ENCODE measurements around the gene TSBP1.

- TF ChIP-seq KLF13 (tag; IDR thresholded peaks at IDR 0.05; ENCODE audit: borderline replicate concordance, low read depth) (no peak), ZNF277 (CRISPR knock-in tag; IDR thresholded peaks at IDR 0.05; ENCODE audit: borderline replicate concordance) (no peak), FOXK2 (conservative IDR thresholded peaks at IDR 0.05 in 1 of 2, IDR thresholded peaks at IDR 0.05 in 1 of 2; ENCODE audit: low read depth in 2 of 2) (no peak), PHB2 (IDR thresholded peaks at IDR 0.05; ENCODE audit: low read depth) (no peak), ZBTB40 (IDR thresholded peaks at IDR 0.05) (no peak), ZBTB40 (CRISPR knock-in tag; IDR thresholded peaks at IDR 0.05) (no peak), THAP7 (CRISPR knock-in tag; IDR thresholded peaks at IDR 0.05) (no peak), RB1 (IDR thresholded peaks at IDR 0.05; ENCODE audit: low read depth) (no peak), POLR2A (conservative IDR thresholded peaks at IDR 0.05) (no peak), RBM15 (IDR thresholded peaks at IDR 0.05; ENCODE audit: insufficient read depth, low read length) (no peak), PPARD (CRISPR knock-in tag; IDR thresholded peaks at IDR 0.05) (no peak), HMG20B (CRISPR knock-in tag; IDR thresholded peaks at IDR 0.05) (no peak), RCOR1 (IDR thresholded peaks at IDR 0.05; ENCODE audit: borderline replicate concordance in 1 of 2, low read depth in 2 of 2, low read length in 2 of 2) (no peak), CTCF (IDR thresholded peaks at IDR 0.05 in 2 of 3, conservative IDR thresholded peaks at IDR 0.05 in 1 of 3; ENCODE audit: insufficient read depth in 2 of 3, low read depth in 1 of 3, low read length in 3 of 3) (no peak)
Measured at GRCh38 chr6:32411566-32412327, 40.0 kb upstream of the TSBP1 start.

All from K562 (cell line).